A673 (cell line): ENCODE measurements around the gene TSC22D3. TPM values are rescaled to one million over a fixed set of nuclear protein-coding genes. Genes with fewer than 3 reads are reported as not detected.

ENCODE experiments used
- BruUV-seq: library from RNA; stranded (reverse); fragments of 400-500 nt; replicated peaks from 2 replicates; lab custom pipeline; 2021; lab: Mats Ljungman, UMichigan
- CTCF ChIA-PET: fragments of 300-600 bp; sonication (Branson Sonifier 250); formaldehyde crosslinking; loops from one replicate; lab custom pipeline; 2022; ENCODE audit warnings: antibody characterized with exemption; lab: Charles Lee
- POLR2A ChIA-PET: fragments of 300-600 bp; sonication (Branson Sonifier 250); formaldehyde crosslinking; loops from one replicate; lab custom pipeline; 2022; ENCODE audit warnings: antibody characterized with exemption; ENCODE audit not compliant: low non-redundant PET; lab: Charles Lee
- DNase-seq: peaks from one replicate; pipeline ENCODE4 v3.0.0-alpha.2; 2015; ENCODE audit warnings: low spot score
- H3K27ac ChIP-seq: fragments of 200-600 bp; sonication (generic); 2 replicates; pipeline ENCODE4 v1.5.1; 2016; ENCODE audit warnings: mixed run types, low read depth, mild to moderate bottlenecking, mixed read lengths, antibody characterized with exemption, low read length; ENCODE audit not compliant: poor library complexity, severe bottlenecking
- H3K27me3 ChIP-seq: fragments of 200-600 bp; sonication (generic); replicated peaks from 2 replicates; pipeline ENCODE4 v1.6.1; 2017; ENCODE audit warnings: mixed run types, low read depth, mild to moderate bottlenecking, mixed read lengths, antibody characterized with exemption, low read length; ENCODE audit not compliant: insufficient read depth, poor library complexity
- H3K36me3 ChIP-seq: fragments of 200-600 bp; sonication (generic); 2 replicates; pipeline ENCODE4 v1.6.1; 2016; ENCODE audit warnings: mixed run types, mild to moderate bottlenecking, mixed read lengths, antibody characterized with exemption, low read length; ENCODE audit not compliant: insufficient read depth, poor library complexity, severe bottlenecking
- H3K4me1 ChIP-seq: fragments of 200-600 bp; sonication (generic); 2 replicates; pipeline ENCODE4 v1.6.1; 2017; ENCODE audit warnings: mixed run types, mild to moderate bottlenecking, mixed read lengths, antibody characterized with exemption, low read length; ENCODE audit not compliant: insufficient read depth, poor library complexity, severe bottlenecking
- H3K4me3 ChIP-seq: fragments of 200-600 bp; sonication (generic); 2 replicates; pipeline ENCODE4 v1.5.1; 2016; ENCODE audit warnings: low read depth, mixed run types, mild to moderate bottlenecking, mixed read lengths, low read length; ENCODE audit not compliant: poor library complexity, severe bottlenecking
- H3K9me3 ChIP-seq: fragments of 200-600 bp; sonication (generic); 2 replicates; pipeline ENCODE4 v1.6.1; 2016; ENCODE audit warnings: mixed run types, low read depth, mild to moderate bottlenecking, mixed read lengths, antibody characterized with exemption, low read length; ENCODE audit not compliant: poor library complexity, severe bottlenecking
- CTCF ChIP-seq: fragments of 300-800, 200-600 bp; sonication (generic); conservative IDR thresholded peaks from 2 replicates; pipeline ENCODE4 v1.5.1; 2017; ENCODE audit warnings: low read depth, mild to moderate bottlenecking, antibody characterized with exemption, low read length, moderate library complexity, mixed read lengths
- EZH2 ChIP-seq: fragments of 200-600 bp; sonication (generic); IDR thresholded peaks from 2 replicates; pipeline ENCODE4 v1.6.1; 2017; ENCODE audit warnings: borderline replicate concordance, low read depth, mild to moderate bottlenecking, mixed read lengths, antibody characterized with exemption, low read length; ENCODE audit not compliant: poor library complexity, severe bottlenecking
- intact Hi-C: fragments of 100-400 bp; cut with micrococcal nuclease; formaldehyde crosslinking; loops from one replicate; pipeline ENCODE4 v1.10.0; 2022; ENCODE audit not compliant: unreplicated experiment
- total RNA-seq: library from RNA; stranded (reverse); gene quantifications from 2 replicates; pipeline ENCODE4 v1.2.3, GENCODE V29; 2021

The TSC22D3 gene
- total RNA-seq, 1 experiment from 2014 or later: 10.6 TPM

DNA sequence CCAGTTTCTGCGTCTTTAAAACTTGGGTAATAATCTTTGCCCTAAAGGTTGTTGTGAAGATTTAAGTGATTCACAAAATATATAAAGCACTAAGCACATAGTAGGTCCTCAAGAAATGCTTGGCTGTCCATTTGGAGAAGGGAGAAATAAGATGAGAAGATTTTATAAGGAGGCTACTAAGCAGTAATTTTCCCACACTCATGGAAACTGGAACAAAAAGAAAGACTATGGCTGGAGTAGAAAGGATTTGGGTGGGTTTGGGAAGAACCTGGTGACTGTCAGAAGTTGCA, 100.3 kb downstream of the TSC22D3 start:
- no peak for TF ChIP-seq CTCF
- no peak for TF ChIP-seq EZH2
- ChIA-PET POLR2A (no interaction called here), CTCF (no interaction called here)
- no peaks in the 10 kb centered on the region for H3K9me3 ChIP-seq
- intact Hi-C loops: loop anchor here (5.0 kb wide), 1 partner anchor 42 kb away; no protein-coding TSS in a partner anchor
- TSS peak; percentile 50 for BruUV-seq
- DNase-seq: no peak
- peaks cover 26% of the 10 kb centered on the region for H3K4me1 ChIP-seq
- no peak overlapping the region for H3K27ac ChIP-seq
- peak overlapping the region; percentile 49 for H3K4me3 ChIP-seq
- no peaks in the 10 kb centered on the region for H3K36me3 ChIP-seq
- peaks cover 6% of the 10 kb centered on the region for H3K27me3 ChIP-seq

DNA sequence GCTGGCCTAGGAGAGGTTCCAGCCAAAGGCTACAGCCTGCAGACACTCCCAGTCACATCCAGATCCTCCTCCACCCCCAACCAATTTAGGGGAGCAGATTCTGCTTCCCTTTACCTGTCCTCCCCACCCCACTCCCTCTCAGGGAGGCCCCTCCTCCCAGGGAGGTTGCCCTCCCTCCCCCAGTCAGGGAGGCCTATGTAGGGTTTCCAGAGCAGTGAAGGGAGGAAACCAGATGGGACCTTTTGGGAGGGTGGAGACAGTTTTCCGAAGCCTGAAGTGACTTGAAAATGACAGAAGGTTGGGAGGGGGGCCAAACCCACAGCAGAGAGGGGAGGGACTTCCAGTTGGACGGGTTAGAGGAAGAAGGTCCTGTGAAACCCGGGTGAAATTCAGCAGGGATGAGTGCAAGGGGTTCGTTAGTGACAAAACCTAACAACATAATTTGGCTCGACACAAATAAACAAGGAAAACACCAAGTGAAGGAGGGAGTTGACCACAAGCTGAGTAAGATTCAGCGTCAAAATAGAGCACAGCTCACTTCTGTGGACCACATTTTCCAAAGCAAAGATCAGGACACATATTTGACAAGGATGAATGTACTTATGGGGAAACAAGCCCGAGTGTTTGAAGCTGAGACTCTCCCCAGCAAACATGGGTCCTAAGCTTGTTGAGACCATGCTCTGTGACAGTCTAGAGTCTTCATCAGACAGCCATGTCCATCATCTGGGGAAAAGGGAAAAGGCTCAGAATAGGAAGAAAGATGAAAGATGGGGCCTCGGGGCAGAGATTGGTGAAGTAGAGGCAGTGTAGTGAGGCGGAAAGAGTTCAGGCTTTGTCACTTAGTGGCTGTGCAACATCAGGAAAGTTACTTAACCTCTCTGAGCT, 100.9 kb downstream of the TSC22D3 start:
- Histone ChIP-seq H3K27ac (no peak overlapping the region), H3K4me3 (no peak overlapping the region), H3K36me3 (no peaks in the 10 kb centered on the region), H3K4me1 (peaks cover 26% of the 10 kb centered on the region), H3K27me3 (peaks cover 6% of the 10 kb centered on the region), H3K9me3 (no peaks in the 10 kb centered on the region)
- no peak for DNase-seq
- no TSS peak for BruUV-seq
- POLR2A ChIA-PET: no interaction called here
- TF ChIP-seq CTCF (no peak), EZH2 (no peak)
- intact Hi-C loops: loop anchor here (5.0 kb wide), 1 partner anchor 43 kb away; no protein-coding TSS in a partner anchor
- CTCF ChIA-PET: interaction anchor here (2.2 kb wide), 1 partner anchor 102 kb away, joined by 10 read pairs; the partner anchor contains the start of gene NCBP2L

GRCh38 chrX:107673933-107674479, 101.6 kb downstream of the TSC22D3 start:
- Histone ChIP-seq H3K9me3 (no peaks in the 10 kb centered on the region), H3K27me3 (peaks cover 6% of the 10 kb centered on the region), H3K4me1 (peaks cover 26% of the 10 kb centered on the region), H3K27ac (no peak overlapping the region), H3K4me3 (no peak overlapping the region), H3K36me3 (no peaks in the 10 kb centered on the region)
- TF ChIP-seq CTCF (no peak), EZH2 (no peak)
- ChIA-PET POLR2A (no interaction called here), CTCF (interaction anchor here (1.2 to 2.2 kb wide), 2 partner anchors 43 to 103 kb away, joined by 5 to 10 read pairs; partner anchors contain the start of gene NCBP2L)
- no TSS peak for BruUV-seq
- peak; percentile 3 for DNase-seq
- intact Hi-C loops: no loop called here
